Limb (tissue), 2 donors: ENCODE results near the gene PRKCG.
A peak's percentile ranks its signal among the peaks of the same experiment; 100 is the strongest.
"Not testable (repeated sequence)": the region's sequence is repeated elsewhere in the genome, so short reads cannot be mapped to it uniquely, and the experiment has no call there.

ENCODE experiments used
- DNase-seq, 2 donors: peaks; one replicate each; pipeline ENCODE4 v3.0.0-alpha.2; 2016; ENCODE audit errors: extremely low spot score in 2 of 2

The PRKCG gene

DNA sequence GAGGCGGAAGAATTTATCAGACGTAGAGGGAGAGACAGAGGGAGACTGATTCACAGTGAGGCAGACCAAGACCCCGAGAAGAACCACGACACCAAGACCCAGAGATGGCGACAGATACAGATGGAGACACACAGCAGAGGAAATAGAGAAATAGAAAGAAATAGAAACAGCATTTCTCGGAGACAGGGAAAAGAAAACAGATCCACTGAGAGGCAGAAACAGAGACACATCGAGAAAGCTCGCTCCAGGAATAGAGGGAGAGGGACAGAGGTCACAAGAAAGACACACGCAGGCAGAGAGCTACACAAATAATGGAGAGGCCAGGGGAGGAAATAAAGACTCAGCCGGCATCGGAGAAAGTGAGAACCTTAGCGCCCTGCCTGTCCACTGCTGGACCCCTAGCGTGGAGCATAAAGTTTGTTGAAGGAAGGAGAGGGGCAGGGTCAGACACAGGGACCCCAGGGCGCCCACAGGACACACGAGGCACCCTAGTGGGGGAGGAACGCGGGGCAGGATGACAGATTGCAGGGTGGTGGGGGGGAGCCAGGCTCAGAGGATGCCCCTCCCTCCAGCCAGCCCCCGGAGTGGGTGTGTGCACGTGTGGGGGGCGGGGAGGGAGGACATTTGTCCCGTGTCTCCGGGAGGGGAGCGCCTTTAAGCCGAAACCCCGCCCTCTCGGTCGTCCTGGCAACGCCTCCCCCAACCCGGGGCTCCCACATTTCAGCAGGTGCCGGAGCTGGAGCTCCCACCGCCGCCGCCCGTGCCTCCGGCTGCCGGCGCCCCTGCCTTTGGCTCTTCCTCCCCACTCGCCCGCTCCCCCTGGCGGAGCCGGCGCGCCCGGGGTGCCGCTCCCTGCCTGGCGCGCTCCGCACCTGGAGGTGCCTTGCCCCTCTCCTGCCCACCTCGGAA, at the start of gene PRKCG:
TSS of gene PRKCG (plus strand) at position 716 of the 909 bp plus-strand sequence. CDS start 298 bp downstream, outside the sequence.
- peak in 1 of 2 donors; percentile 78 for DNase-seq

- not testable (repeated sequence) for DNase-seq
Measured at GRCh38 chr19:53832861-53833260, 49.1 kb upstream of the PRKCG start.

DNA sequence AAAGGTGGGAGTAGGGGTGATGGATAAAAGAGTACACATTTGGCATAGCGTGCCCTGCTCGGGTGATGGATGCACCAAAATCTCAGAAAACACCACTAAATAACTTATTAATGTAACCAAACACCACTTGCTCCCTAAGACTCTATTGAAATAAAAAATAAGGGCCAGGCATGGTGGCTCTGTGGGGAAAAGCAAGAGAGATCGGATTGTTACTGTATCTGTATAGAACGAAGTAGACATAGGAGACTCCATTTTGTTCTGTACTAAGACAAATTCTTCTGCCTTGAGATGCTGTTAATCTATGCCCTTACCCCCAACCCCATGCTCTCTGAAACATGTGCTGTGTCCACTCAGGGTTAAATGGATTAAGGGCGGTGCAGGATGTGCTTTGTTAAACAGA, 43.6 kb upstream of the PRKCG start:
- DNase-seq, result not testable (repeated sequence)

- not testable (repeated sequence) for DNase-seq
Measured at GRCh38 chr19:53840241-53840640, 41.8 kb upstream of the PRKCG start.

DNA sequence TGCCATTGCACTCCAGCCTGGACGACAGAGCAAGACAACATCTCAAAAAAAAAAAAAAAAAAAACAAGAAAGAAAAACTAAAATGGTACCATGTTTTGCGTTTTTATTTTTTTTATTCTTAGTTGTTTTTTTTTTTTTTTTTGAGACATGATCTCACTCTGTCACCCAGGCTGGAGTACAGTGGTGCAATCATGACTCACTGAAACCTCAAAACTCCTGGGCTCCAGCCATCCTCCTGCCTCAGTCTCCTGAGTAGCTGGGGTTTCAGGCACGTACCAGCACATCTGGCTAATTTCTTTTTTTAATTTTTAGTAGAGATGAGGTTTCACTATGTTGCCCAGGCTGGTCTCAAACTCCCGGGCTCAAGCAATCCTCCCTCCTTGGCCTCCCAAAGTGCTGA, 41.1 kb upstream of the PRKCG start:
- DNase-seq, result not testable (repeated sequence)

- no peak for DNase-seq
Measured at GRCh38 chr19:53844849-53845246, 37.1 kb upstream of the PRKCG start.

GRCh38 chr19:53847555-53847954, 34.4 kb upstream of the PRKCG start:
- no peak for DNase-seq

DNA sequence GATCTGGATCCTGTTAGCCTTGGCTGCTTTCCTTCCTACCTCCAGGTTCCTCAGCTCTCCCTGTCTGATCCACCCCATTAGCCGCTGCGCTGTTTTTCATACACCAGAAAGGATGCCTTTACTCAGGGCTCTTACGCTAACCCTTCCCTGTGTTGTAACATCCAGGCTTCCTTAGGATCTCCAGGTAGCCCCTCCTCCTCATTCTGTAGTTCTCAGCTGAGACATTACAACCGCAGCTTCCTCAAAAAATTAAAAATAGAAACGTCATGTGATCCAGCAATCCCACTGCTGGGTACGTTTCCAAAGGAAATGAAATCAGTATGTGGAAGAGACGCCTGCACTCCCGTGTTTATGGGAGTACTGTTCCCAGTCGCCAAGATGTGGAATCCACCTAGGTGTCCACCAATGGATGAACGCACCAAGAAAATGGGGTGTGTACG, 32.7 kb upstream of the PRKCG start:
- peak in 1 of 2 donors; percentile 56 for DNase-seq

GRCh38 chr19:53853707-53854106, 28.3 kb upstream of the PRKCG start:
- no peak for DNase-seq

GRCh38 chr19:53864308-53864836, 17.6 kb upstream of the PRKCG start:
- DNase-seq, result no peak

DNA sequence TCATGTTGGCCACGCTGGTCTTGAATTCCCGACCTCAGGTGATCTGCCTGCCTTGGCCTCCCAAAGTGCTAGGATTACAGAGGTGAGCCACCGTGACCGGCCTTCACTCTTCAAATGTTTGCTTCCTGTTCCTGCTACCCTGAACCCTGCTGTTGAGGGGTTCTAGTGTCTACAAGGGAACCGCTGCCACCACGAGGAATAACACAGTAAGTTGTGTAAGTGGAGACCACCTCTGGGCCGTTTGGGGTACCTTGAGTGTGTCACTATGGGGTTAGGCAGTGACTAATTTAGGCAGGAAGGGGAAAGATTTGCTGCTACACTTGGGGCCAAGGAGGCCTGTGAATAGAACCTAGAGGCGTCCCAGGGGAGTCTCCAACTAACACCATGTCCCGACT, 16.5 kb upstream of the PRKCG start:
- no peak for DNase-seq

GRCh38 chr19:53865918-53866864, 15.8 kb upstream of the PRKCG start:
- DNase-seq, result peak; percentile 88 to 90

GRCh38 chr19:53866865-53867224, 15.2 kb upstream of the PRKCG start:
- DNase-seq, result no peak

DNA sequence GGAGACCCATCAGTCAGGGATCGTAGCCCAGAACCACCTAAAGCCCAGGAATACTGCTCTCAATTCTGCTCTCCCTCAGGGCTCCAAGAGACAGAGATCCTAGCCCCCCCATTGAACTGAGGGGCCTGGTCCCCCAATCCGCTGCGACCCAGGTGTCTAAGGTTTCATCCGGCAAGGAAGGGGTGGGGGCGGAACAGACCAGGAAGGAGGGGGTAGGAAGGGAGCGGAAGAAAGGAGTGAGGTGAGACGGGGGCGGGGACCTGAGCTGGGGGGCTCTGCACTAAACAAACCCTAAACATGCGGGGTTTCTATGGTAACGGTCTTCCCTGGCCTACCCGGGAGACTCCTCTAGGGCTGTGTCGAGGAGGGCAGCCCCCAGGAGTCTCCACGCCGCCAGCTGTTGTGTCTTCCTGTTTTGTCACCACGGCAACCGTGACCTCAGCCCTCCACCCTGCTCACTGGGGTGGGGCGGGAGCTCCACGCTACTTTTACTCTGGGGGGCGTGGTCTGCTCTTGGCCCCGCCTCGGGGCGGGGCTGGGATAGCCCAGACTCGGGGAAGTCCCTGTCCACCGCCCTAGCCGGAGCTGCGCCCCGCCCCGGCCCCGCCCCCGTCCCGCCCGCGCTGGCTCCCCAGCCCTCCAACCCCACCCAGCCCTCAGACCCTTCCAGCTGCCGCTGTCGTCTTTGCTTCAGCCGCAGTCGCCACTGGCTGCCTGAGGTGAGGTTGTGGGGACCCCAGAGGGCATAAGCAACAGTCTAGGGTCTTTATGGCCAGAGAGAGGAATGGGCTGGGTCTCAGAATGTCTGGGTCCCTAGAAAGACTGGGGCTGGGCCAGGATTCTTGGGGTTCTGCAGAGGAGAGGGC, 14.5 kb upstream of the PRKCG start, which contains the start of gene MYADM:
TSS of gene MYADM (plus strand) at position 659 of the 866 bp plus-strand sequence. CDS start 5,647 bp downstream, outside the sequence.
- peak; percentile 99 to 100 for DNase-seq

DNA sequence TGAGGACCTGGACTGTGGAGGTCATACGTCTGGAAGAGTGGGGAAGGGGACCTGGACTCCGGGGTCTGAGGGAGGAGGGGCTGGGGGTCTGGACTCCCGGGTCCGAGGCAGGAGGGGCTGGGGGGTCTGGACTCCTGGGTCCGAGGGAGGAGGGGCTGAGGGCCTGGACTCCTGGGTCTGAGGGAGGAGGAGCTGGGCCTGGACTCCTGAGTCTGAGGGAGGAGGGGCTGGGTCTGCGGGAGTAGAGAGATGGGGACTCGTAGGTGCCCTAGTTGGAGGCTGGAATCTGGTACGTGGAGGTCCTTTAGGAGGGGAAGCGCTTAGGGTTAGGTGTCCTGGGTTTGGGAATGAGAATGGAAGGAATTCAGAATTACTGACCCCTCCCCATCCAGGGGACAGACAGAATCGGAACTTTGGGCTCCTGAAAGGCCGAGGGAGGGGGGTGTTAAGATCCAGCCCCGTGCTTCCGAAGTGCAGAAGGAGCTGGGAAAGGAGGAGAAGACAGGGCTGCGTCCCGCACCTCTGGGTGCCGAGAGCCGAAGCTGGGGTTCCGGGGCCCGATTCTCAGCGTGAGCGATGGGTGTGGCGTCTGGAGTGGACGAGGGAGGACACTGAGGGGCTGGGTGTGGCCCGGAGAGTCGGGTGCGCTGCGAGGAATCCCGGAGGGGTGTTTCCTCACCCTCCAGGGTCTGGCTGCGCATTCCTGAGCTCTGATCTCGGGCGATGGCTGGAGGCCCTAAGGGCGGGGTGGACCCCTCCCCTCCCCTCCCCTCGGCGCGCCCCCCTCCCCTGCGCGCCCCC, 13.7 kb upstream of the PRKCG start:
- peak in 1 of 2 donors; percentile 80 for DNase-seq

DNA sequence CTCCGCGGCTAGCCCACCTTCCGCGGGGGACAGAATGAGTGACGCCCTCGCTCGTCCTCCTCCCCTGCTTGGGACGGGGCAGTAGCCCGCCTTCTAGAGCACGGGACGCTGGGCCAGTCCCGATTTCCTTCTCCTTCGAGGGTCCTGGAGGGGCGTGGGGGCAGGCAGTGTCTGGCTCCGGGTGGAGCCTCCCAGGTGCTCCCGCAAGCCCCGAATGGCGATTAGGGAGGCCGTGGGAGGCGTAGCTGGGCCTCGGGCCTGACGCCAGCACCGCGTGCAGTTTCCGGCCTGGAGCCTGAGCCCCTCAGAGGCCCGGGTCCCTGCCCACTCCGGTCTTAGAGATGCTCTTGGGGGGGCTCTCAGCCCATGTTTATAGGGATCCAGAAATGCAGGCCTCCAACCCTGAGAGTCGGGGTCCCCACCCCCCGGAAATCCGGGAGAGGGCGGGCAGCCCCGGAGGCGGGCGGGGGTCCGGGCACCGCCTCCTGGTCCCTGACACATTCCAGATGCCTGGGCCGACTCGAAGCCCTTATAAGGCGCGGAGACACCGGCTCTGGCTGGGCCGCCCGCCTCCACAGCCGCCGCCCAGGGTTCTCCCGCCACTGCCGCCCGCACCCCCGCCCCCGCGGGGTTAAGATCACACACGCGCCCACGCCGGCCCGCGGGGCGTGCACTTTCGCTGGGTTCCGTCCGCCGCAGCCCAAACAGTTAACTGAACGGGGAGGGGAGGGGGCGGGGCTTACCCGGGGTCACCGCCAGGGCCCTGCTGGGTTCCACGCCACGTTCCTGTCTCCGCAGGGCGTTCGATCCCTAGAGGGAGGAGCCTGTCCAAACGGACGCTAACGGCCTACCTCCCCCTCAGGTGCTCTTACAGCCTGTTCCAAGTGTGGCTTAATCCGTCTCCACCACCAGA, 12.8 kb upstream of the PRKCG start:
- DNase-seq, result peak; percentile 89 to 91

GRCh38 chr19:53869805-53870484, 12.1 kb upstream of the PRKCG start:
- not testable (repeated sequence) for DNase-seq

DNA sequence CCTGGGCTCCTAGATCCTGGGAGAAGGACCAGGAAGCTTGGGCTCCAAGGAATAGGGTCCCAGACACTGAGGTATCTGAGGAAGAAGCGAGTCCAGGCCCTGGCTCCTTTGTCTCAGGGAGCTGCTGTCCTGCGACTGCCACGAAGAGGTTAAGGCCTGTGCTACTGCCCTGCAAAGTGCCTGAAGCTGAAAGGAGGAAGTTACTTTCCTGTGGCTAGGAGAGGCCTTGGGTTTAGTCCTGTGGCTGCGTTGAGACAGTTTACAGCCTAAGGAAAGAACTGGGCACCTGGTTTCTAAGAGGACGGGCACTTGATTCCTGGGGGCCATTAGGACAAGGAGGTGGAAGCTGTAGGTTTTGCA, 11.5 kb upstream of the PRKCG start:
- no peak for DNase-seq
